Caco-2 (cell line): ENCODE results near the gene PARP3. TPM values are rescaled to one million over a fixed set of nuclear protein-coding genes. Genes with fewer than 3 reads are reported as not detected.

Experiments used
- BruUV-seq: library from RNA; stranded (reverse); fragments of 400-500 nt; replicated peaks from 2 replicates; lab custom pipeline; 2021; lab: Mats Ljungman, UMichigan
- CTCF ChIA-PET: fragments of 300-600 bp; sonication (Branson Sonifier 250); formaldehyde crosslinking; loops from one replicate; lab custom pipeline; 2022; ENCODE audit warnings: antibody characterized with exemption; lab: Charles Lee
- POLR2A ChIA-PET: fragments of 300-600 bp; sonication (Branson Sonifier 250); formaldehyde crosslinking; loops from one replicate; lab custom pipeline; 2022; ENCODE audit warnings: antibody characterized with exemption; lab: Charles Lee
- DNase-seq, 2 experiments: peaks; one replicate each; pipeline versions ENCODE4 v3.0.0 to v3.0.0-alpha.2; 2020 to 2022
- H3K27me3 ChIP-seq: replicated peaks from 2 replicates; pipeline ENCODE4 v1.6.0; 2011; ENCODE audit warnings: low read length; ENCODE audit not compliant: control insufficient read depth, insufficient read depth
- H3K36me3 ChIP-seq: 2 replicates; pipeline ENCODE4 v1.5.1; 2011; ENCODE audit warnings: low read length; ENCODE audit not compliant: control insufficient read depth, insufficient read depth
- H3K4me1 ChIP-seq: fragments of 250-450 bp; sonication (Bioruptor Pico); 2 replicates; pipeline ENCODE4 v1.5.1; 2020; ENCODE audit warnings: mild to moderate bottlenecking
- H3K4me3 ChIP-seq: 2 replicates; pipeline ENCODE4 v1.5.1; 2011; ENCODE audit warnings: low read depth, mild to moderate bottlenecking, control low read depth, low read length
- H3K9me3 ChIP-seq: fragments of 250-450 bp; sonication (Bioruptor Pico); 2 replicates; pipeline ENCODE4 v1.5.1; 2020; ENCODE audit warnings: mild to moderate bottlenecking, moderate library complexity
- H3K27ac Mint-ChIP-seq: one replicate; pipeline ENCODE4 v1.8.0; 2022; ENCODE audit warnings: mixed read lengths; ENCODE audit not compliant: unreplicated experiment
- H3K27me3 Mint-ChIP-seq: one replicate; pipeline ENCODE4 v1.8.0; 2022; ENCODE audit warnings: mixed read lengths; ENCODE audit not compliant: insufficient read depth, unreplicated experiment
- H3K36me3 Mint-ChIP-seq: one replicate; pipeline ENCODE4 v1.8.0; 2022; ENCODE audit warnings: mild to moderate bottlenecking, mixed read lengths; ENCODE audit not compliant: insufficient read depth, unreplicated experiment
- H3K4me1 Mint-ChIP-seq: one replicate; pipeline ENCODE4 v1.8.0; 2022; ENCODE audit warnings: low read depth, mixed read lengths; ENCODE audit not compliant: unreplicated experiment
- H3K4me3 Mint-ChIP-seq: one replicate; pipeline ENCODE4 v1.8.0; 2022; ENCODE audit warnings: mild to moderate bottlenecking, moderate library complexity, mixed read lengths; ENCODE audit not compliant: unreplicated experiment
- H3K9me3 Mint-ChIP-seq: one replicate; pipeline ENCODE4 v1.8.0; 2022; ENCODE audit warnings: mixed read lengths; ENCODE audit not compliant: unreplicated experiment
- CTCF ChIP-seq, 2 experiments: fragments of 200-600 bp in 1 of 2; IDR thresholded peaks; 1 replicate in 1 of 2; 2 replicates in 1 of 2; pipeline versions ENCODE4 v1.5.1 to v1.8.0; 2011 to 2022; ENCODE audit warnings: antibody characterized with exemption in 1 of 2, control low read depth in 1 of 2, inconsistent platforms in 1 of 2, low read depth in 1 of 2, low read length in 1 of 2, mild to moderate bottlenecking in 1 of 2, moderate library complexity in 1 of 2; ENCODE audit not compliant: insufficient read depth in 1 of 2, severe bottlenecking in 1 of 2, unreplicated experiment in 1 of 2
- intact Hi-C: fragments of 100-400 bp; cut with micrococcal nuclease; formaldehyde crosslinking; loops from one replicate; pipeline ENCODE4 v1.10.0; 2022; ENCODE audit not compliant: unreplicated experiment
- total RNA-seq: library from RNA; stranded (reverse); gene quantifications from 2 replicates; pipeline ENCODE4 v1.2.3, GENCODE V29; 2022

The PARP3 gene
- total RNA-seq, 1 experiment from 2014 or later: 3.3 TPM

- BruUV-seq: no TSS peak
- Mint-ChIP-seq H3K4me1 (no peaks in the 10 kb centered on the region), H3K4me3 (no peak overlapping the region), H3K36me3 (no peaks in the 10 kb centered on the region), H3K27ac (no peak overlapping the region), H3K27me3 (peaks cover 2% of the 10 kb centered on the region), H3K9me3 (no peaks in the 10 kb centered on the region)
- intact Hi-C loops: no loop called here
- Histone ChIP-seq H3K36me3 (no peaks in the 10 kb centered on the region), H3K4me1 (no peaks in the 10 kb centered on the region), H3K4me3 (no peak overlapping the region), H3K9me3 (no peaks in the 10 kb centered on the region), H3K27me3 (no peaks in the 10 kb centered on the region)
- CTCF ChIA-PET: no interaction called here
- no peak for TF ChIP-seq CTCF (IDR thresholded peaks at IDR 0.05; ENCODE audit: insufficient read depth in 1 of 2, low read depth in 1 of 2, low read length in 1 of 2, severe bottlenecking in 1 of 2, unreplicated experiment in 1 of 2)
- no peak for DNase-seq
- POLR2A ChIA-PET: no interaction called here
Observed at GRCh38 chr3:51955893-51956770, 14.0 kb downstream of the PARP3 start.

GRCh38 chr3:51957520-51958205 lies 15.5 kb downstream of the PARP3 start:
- Mint-ChIP-seq H3K36me3 (no peaks in the 10 kb centered on the region), H3K4me1 (no peaks in the 10 kb centered on the region), H3K4me3 (no peak overlapping the region), H3K27ac (no peak overlapping the region), H3K27me3 (no peaks in the 10 kb centered on the region), H3K9me3 (no peaks in the 10 kb centered on the region)
- TF ChIP-seq CTCF (IDR thresholded peaks at IDR 0.05; ENCODE audit: insufficient read depth in 1 of 2, low read depth in 1 of 2, low read length in 1 of 2, severe bottlenecking in 1 of 2, unreplicated experiment in 1 of 2): no peak
- intact Hi-C loops: no loop called here
- no peaks in the 10 kb centered on the region for H3K4me1 ChIP-seq
- ChIA-PET POLR2A (no interaction called here), CTCF (no interaction called here)
- no peak overlapping the region for H3K4me3 ChIP-seq
- no TSS peak for BruUV-seq
- H3K36me3 ChIP-seq: no peaks in the 10 kb centered on the region
- no peak for DNase-seq
- H3K27me3 ChIP-seq: no peaks in the 10 kb centered on the region
- H3K9me3 ChIP-seq: no peaks in the 10 kb centered on the region

GRCh38 chr3:51958603-51959521 lies 16.7 kb downstream of the PARP3 start:
- H3K4me3 Mint-ChIP-seq: no peak overlapping the region
- no peaks in the 10 kb centered on the region for H3K9me3 Mint-ChIP-seq
- H3K27me3 Mint-ChIP-seq: no peaks in the 10 kb centered on the region
- Histone ChIP-seq H3K4me1 (no peaks in the 10 kb centered on the region), H3K27me3 (no peaks in the 10 kb centered on the region), H3K9me3 (no peaks in the 10 kb centered on the region), H3K36me3 (no peaks in the 10 kb centered on the region), H3K4me3 (no peak overlapping the region)
- no peaks in the 10 kb centered on the region for H3K4me1 Mint-ChIP-seq
- H3K36me3 Mint-ChIP-seq: no peaks in the 10 kb centered on the region
- H3K27ac Mint-ChIP-seq: no peak overlapping the region
- CTCF ChIA-PET: no interaction called here
- no peak for TF ChIP-seq CTCF (IDR thresholded peaks at IDR 0.05; ENCODE audit: insufficient read depth in 1 of 2, low read depth in 1 of 2, low read length in 1 of 2, severe bottlenecking in 1 of 2, unreplicated experiment in 1 of 2)
- no peak for DNase-seq
- no TSS peak for BruUV-seq
- intact Hi-C loops: no loop called here
- POLR2A ChIA-PET: no interaction called here
